IMR-90 (cell line): ENCODE measurements around the gene ITGB1BP1. TPM values are rescaled to one million over a fixed set of nuclear protein-coding genes. Genes with fewer than 3 reads are reported as not detected.

Source experiments
- ATAC-seq: fragments of 200-7000 bp; cut with Tn5 transposase; 2 replicates; pipeline ENCODE4 v1.9.1; 2020; ENCODE audit warnings: low read depth, mild to moderate bottlenecking, moderate library complexity
- BruUV-seq: library from RNA; stranded (reverse); fragments of 400-500 nt; replicated peaks from 2 replicates; lab custom pipeline; 2021; lab: Mats Ljungman, UMichigan
- CTCF ChIA-PET: fragments of 300-600 bp; formaldehyde crosslinking; extraction: SDS; loops from one replicate; lab custom pipeline; 2021; ENCODE audit warnings: antibody characterized with exemption; lab: Yijun Ruan, JAX
- POLR2A ChIA-PET: fragments of 300-600 bp; sonication (Branson Sonifier 250); formaldehyde crosslinking; loops from one replicate; lab custom pipeline; 2022; ENCODE audit warnings: antibody characterized with exemption; ENCODE audit not compliant: unreplicated experiment; lab: Charles Lee
- DNase-seq: peaks from one replicate; pipeline ENCODE4 v3.0.0; 2013
- H2AFZ ChIP-seq: replicated peaks from 2 replicates; pipeline ENCODE3; 2013; ENCODE audit warnings: low read length, mild to moderate bottlenecking; ENCODE audit not compliant: poor library complexity
- H2AK5ac ChIP-seq: 2 replicates; pipeline ENCODE4 v1.6.1; 2013; ENCODE audit warnings: low read depth, low read length, inconsistent platforms
- H2AK9ac ChIP-seq: replicated peaks from 2 replicates; pipeline ENCODE3; 2013; ENCODE audit warnings: mild to moderate bottlenecking, low read depth, low read length, moderate library complexity; ENCODE audit not compliant: poor library complexity
- H2BK120ac ChIP-seq: 2 replicates; pipeline ENCODE4 v1.6.1; 2013; ENCODE audit warnings: low read depth, low read length, inconsistent platforms
- H2BK15ac ChIP-seq: 3 replicates; pipeline ENCODE4 v1.6.1; 2013; ENCODE audit warnings: low read depth, low read length, inconsistent platforms
- H2BK20ac ChIP-seq: 2 replicates; pipeline ENCODE4 v1.6.1; 2013; ENCODE audit warnings: low read depth, mild to moderate bottlenecking, inconsistent platforms, low read length, moderate library complexity
- H2BK5ac ChIP-seq: 2 replicates; pipeline ENCODE4 v1.6.1; 2013; ENCODE audit warnings: mild to moderate bottlenecking, low read depth, low read length, inconsistent platforms; ENCODE audit not compliant: poor library complexity, severe bottlenecking
- H3K14ac ChIP-seq: replicated peaks from 2 replicates; pipeline ENCODE4 v1.6.1; 2013; ENCODE audit warnings: low read depth, low read length, inconsistent platforms
- H3K18ac ChIP-seq: 2 replicates; pipeline ENCODE4 v1.6.1; 2013; ENCODE audit warnings: low read depth, low read length, control low read depth
- H3K23ac ChIP-seq: 2 replicates; pipeline ENCODE4 v1.6.1; 2013; ENCODE audit warnings: low read depth, low read length, inconsistent platforms
- H3K27ac ChIP-seq: 2 replicates; pipeline ENCODE4 v1.5.1; 2013; ENCODE audit warnings: mild to moderate bottlenecking, control low read depth, low read length; ENCODE audit not compliant: insufficient read depth
- H3K27me3 ChIP-seq: 2 replicates; pipeline ENCODE4 v1.6.1; 2013; ENCODE audit warnings: low read length; ENCODE audit not compliant: control insufficient read depth, insufficient read depth
- H3K36me3 ChIP-seq: 2 replicates; pipeline ENCODE4 v1.6.1; 2013; ENCODE audit warnings: low read length, mixed read lengths; ENCODE audit not compliant: control insufficient read depth, insufficient read depth
- H3K4ac ChIP-seq: 2 replicates; pipeline ENCODE4 v1.6.1; 2013; ENCODE audit warnings: low read depth, low read length, inconsistent platforms
- H3K4me1 ChIP-seq: 2 replicates; pipeline ENCODE4 v1.6.1; 2013; ENCODE audit warnings: low read length, mixed read lengths; ENCODE audit not compliant: control insufficient read depth, insufficient read depth
- H3K4me2 ChIP-seq: 2 replicates; pipeline ENCODE4 v1.6.1; 2013; ENCODE audit warnings: low read depth, mild to moderate bottlenecking, control low read depth, low read length, moderate library complexity
- H3K4me3 ChIP-seq: 2 replicates; pipeline ENCODE4 v1.5.1; 2013; ENCODE audit warnings: low read depth, mild to moderate bottlenecking, control low read depth, low read length, moderate library complexity; ENCODE audit not compliant: insufficient read depth
- H3K56ac ChIP-seq: 2 replicates; pipeline ENCODE4 v1.6.1; 2013; ENCODE audit warnings: low read length, inconsistent platforms; ENCODE audit not compliant: insufficient read depth; ENCODE audit errors: extremely low read depth
- H3K79me1 ChIP-seq, 2 experiments: 2 replicates each; pipeline ENCODE4 v1.6.1; 2013; ENCODE audit warnings: low read length in 2 of 2, inconsistent platforms in 1 of 2, low read depth in 1 of 2
- H3K9ac ChIP-seq: 2 replicates; pipeline ENCODE4 v1.6.1; 2013; ENCODE audit warnings: low read depth, low read length, control low read depth
- H3K9me1 ChIP-seq: 2 replicates; pipeline ENCODE4 v1.6.1; 2013; ENCODE audit warnings: low read length, inconsistent platforms; ENCODE audit not compliant: insufficient read depth
- H3K9me3 ChIP-seq: 2 replicates; pipeline ENCODE4 v1.6.1; 2013; ENCODE audit warnings: low read length; ENCODE audit not compliant: control insufficient read depth, insufficient read depth
- H4K20me1 ChIP-seq: 2 replicates; pipeline ENCODE4 v1.6.1; 2013; ENCODE audit warnings: low read length, inconsistent platforms; ENCODE audit not compliant: insufficient read depth
- H4K5ac ChIP-seq: 2 replicates; pipeline ENCODE4 v1.6.1; 2013; ENCODE audit warnings: mild to moderate bottlenecking, low read depth, low read length, control low read depth
- H4K8ac ChIP-seq, 2 experiments: 2 replicates each; pipeline ENCODE4 v1.6.1; 2013; ENCODE audit warnings: low read depth in 2 of 2, low read length in 2 of 2, control low read depth in 1 of 2, inconsistent platforms in 1 of 2
- H4K91ac ChIP-seq: 2 replicates; pipeline ENCODE4 v1.6.1; 2013; ENCODE audit warnings: low read depth, low read length, inconsistent platforms; ENCODE audit not compliant: insufficient read depth
- CEBPB ChIP-seq: IDR thresholded peaks from 2 replicates; pipeline ENCODE4 v1.6.1; 2012; ENCODE audit warnings: low read depth, low read length, improper control_type of control experiment
- CHD1 ChIP-seq: IDR thresholded peaks from 2 replicates; pipeline ENCODE4 v1.6.1; 2012; ENCODE audit warnings: low read depth, low read length, improper control_type of control experiment
- ELK1 ChIP-seq: fragments of 150-350 bp; IDR thresholded peaks from 2 replicates; pipeline ENCODE4 v1.6.1; 2016; ENCODE audit warnings: low read depth, mild to moderate bottlenecking, low read length, moderate library complexity, borderline replicate concordance
- MAFK ChIP-seq: IDR thresholded peaks from 2 replicates; pipeline ENCODE4 v1.6.1; 2012; ENCODE audit warnings: low read depth, low read length, improper control_type of control experiment
- MAZ ChIP-seq: IDR thresholded peaks from 2 replicates; pipeline ENCODE4 v1.6.1; 2012; ENCODE audit warnings: low read depth, mild to moderate bottlenecking, low read length, improper control_type of control experiment, moderate library complexity, borderline replicate concordance
- WGBS, 2 experiments: methylation state at CpG; one replicate each; pipeline versions ENCODE4 v1.1.5 to v1.1.7; 2013; ENCODE audit warnings: missing lambda C conversion rate in 2 of 2; ENCODE audit not compliant: insufficient read length in 1 of 2; ENCODE audit errors: extremely low coverage in 2 of 2; 5-methylcytosine and 5-hydroxymethylcytosine counted together
- dilution Hi-C: fragments of 300-500 bp; cut with HindIII; formaldehyde crosslinking; loops from one replicate; pipeline ENCODE4 v1.14.3; 2018; ENCODE audit warnings: low sequenced_read_pairs; ENCODE audit not compliant: unreplicated experiment
- in situ Hi-C: fragments of 300-500 bp; cut with MboI; formaldehyde crosslinking; loops from 3 replicates; pipeline ENCODE4 v1.14.3; 2019; ENCODE audit warnings: low sequenced_read_pairs, inconsistent platforms, mixed read lengths
- intact Hi-C: fragments of 100-400 bp; cut with micrococcal nuclease; formaldehyde crosslinking; loops from 2 replicates; pipeline ENCODE4 v1.10.0; 2022
- polyA plus RNA-seq, 3 experiments: library from polyadenylated mRNA; depleted of rRNA; stranded (reverse); fragments of >200 nt; gene quantifications; 2 replicates each; pipeline ENCODE4 v1.2.3, GENCODE V29; 2012; ENCODE audit warnings: low replicate concordance in 1 of 3
- total RNA-seq: library from RNA; depleted of rRNA; stranded (reverse); fragments of >200 nt; gene quantifications from 2 replicates; pipeline ENCODE4 v1.2.3, GENCODE V29; 2012

The ITGB1BP1 gene
- total and polyA plus RNA-seq, 2 of the 4 experiments (the other 2 are of a cell fraction): 48.6 to 88.1 TPM

- no peak for TF ChIP-seq CHD1
Measured at GRCh38 chr2:9407363-9407811, 15.9 kb downstream of the ITGB1BP1 start (continued).

DNA sequence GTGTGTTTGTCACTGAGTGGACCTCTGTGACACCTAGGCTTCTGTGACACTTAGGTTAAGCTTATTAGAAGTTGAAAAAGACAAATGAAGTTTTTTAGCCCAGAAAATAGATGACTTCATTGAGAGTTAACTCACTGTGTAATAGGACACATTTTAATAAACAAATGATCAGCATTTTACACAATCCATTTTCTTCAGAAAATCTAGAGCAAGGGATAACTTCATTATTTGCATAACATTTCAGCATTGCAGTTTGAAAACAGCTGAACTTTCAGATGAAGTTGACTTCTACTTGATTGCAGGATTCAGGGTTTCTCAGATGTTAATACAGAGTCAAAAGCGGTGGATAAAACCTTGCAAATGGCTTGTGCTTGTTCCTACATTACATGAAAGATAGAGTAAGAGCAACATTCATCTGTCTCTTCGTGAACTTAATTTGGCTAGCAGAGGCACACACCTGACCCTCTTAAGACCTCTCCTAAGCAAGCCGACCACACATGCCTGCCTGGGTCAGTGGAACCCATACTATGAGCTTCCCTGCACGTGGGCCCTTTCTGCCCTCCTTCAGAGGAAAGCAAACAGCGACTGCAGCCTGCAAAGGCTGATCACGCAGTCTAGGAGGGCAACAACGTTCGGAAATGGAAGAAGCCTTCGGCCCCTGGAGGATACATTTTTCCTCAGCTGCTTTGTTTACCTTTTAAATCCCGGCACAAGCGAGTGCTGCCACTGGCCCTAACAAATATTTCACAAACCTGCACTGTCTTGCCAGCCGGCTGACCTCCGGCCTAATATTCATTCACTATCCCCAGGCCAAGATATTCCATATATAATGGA lies 16.6 kb downstream of the ITGB1BP1 start:
- peak; percentile 70 for DNase-seq
- H3K23ac ChIP-seq: peak overlapping the region; percentile 32; the same call in 1 of the 2 replicates
- peak overlapping the region; percentile 95 for H3K27ac ChIP-seq
- H2AK5ac ChIP-seq: peak overlapping the region; percentile 47; the same call in 1 of the 2 replicates
- H2BK5ac ChIP-seq: peak overlapping the region; percentile 81
- no peak overlapping the region for H3K4me3 ChIP-seq
- 14% methylated on average over 5 of the region's 13 CpGs; no CpG with 5 or more reads in 1 of the 2 experiments for WGBS, 2 experiments
- H3K4me1 ChIP-seq: peaks cover 32% of the 10 kb centered on the region
- peak overlapping the region; percentile 27 for H4K5ac ChIP-seq
- peak overlapping the region in 1 of 2 experiments; percentile 55; a peak in 2 of 4 replicates for H4K8ac ChIP-seq
- peak overlapping the region; percentile 59 for H2AK9ac ChIP-seq
- H4K20me1 ChIP-seq: peaks cover 25% of the 10 kb centered on the region
- peak overlapping the region; percentile 67 for H3K4me2 ChIP-seq
- dilution Hi-C loops (no loop called here), in situ Hi-C loops (no loop called here), intact Hi-C loops (no loop called here)
- H2AFZ ChIP-seq: peak overlapping the region; percentile 9
- CTCF ChIA-PET: no interaction called here
- peak overlapping the region; percentile 76 for H3K18ac ChIP-seq
- H3K36me3 ChIP-seq: peaks cover 24% of the 10 kb centered on the region
- no peak overlapping the region for H2BK15ac ChIP-seq
- peaks cover 11 to 46% of the 10 kb centered on the region in 2 experiments for H3K79me1 ChIP-seq
- H3K14ac ChIP-seq: peak overlapping the region; percentile 38; the same call in 1 of the 2 replicates
- BruUV-seq: no TSS peak
- TF ChIP-seq ELK1 (no peak), CEBPB (peak; percentile 60), MAZ (no peak), MAFK (peak; percentile 40; the same call in 1 of the 2 replicates)
- no peaks in the 10 kb centered on the region for H3K9me3 ChIP-seq
- H3K56ac ChIP-seq: no peak overlapping the region
- H3K27me3 ChIP-seq: no peaks in the 10 kb centered on the region
- peak overlapping the region; percentile 7 for H3K9ac ChIP-seq
- H2BK20ac ChIP-seq: no peak overlapping the region; the same call in 1 of the 2 replicates
- peak overlapping the region; percentile 24; the same call in 1 of the 2 replicates for H2BK120ac ChIP-seq
- peak overlapping the region; percentile 20; the same call in 1 of the 2 replicates for H4K91ac ChIP-seq
- peaks cover 31% of the 10 kb centered on the region for H3K9me1 ChIP-seq
- peak; percentile 44 for ATAC-seq
- POLR2A ChIA-PET: interaction anchor here (0.5 kb wide), 1 partner anchor 262 kb away, joined by 3 read pairs; no protein-coding TSS in a partner anchor
- peak overlapping the region; percentile 66 for H3K4ac ChIP-seq
